ENCODE results near the gene GP1BB. TPM values are rescaled to one million over a fixed set of nuclear protein-coding genes. Genes with fewer than 3 reads are reported as not detected.

GP1BB gene
- total and polyA plus RNA-seq, 12 donors = 5.3 to 56.1 (median 9.5) TPM; not detected in 6

GRCh38 chr22:19706661-19707151, 16.6 kb upstream of the GP1BB start:
- DNase-seq (no peak), ATAC-seq (no peak)
- no peak overlapping the region for H3K4me3 ChIP-seq
- WGBS, 2 donors = 90 to 92% methylated on average over 7 of the region's 7 CpGs
- peaks cover 0 to 10% (median 5%) of the 10 kb centered on the region in 9 donors for H3K4me1 ChIP-seq
- intact Hi-C loops (cut with DNase I) = no loop called here
- TF ChIP-seq CTCF (IDR thresholded peaks at IDR 0.05) = no peak
- H3K36me3 ChIP-seq = no peaks in the 10 kb centered on the region
- H3K27me3 ChIP-seq = peaks cover 0 to 37% (median 6%) of the 10 kb centered on the region in 7 donors
- H3K27ac ChIP-seq = no peak overlapping the region
- no peaks in the 10 kb centered on the region for H3K9me3 ChIP-seq

- Histone ChIP-seq H3K4me3 (no peak overlapping the region), H3K36me3 (no peaks in the 10 kb centered on the region), H3K9me3 (no peaks in the 10 kb centered on the region), H3K27ac (no peak overlapping the region), H3K27me3 (peaks cover 0 to 37% (median 6%) of the 10 kb centered on the region in 7 donors), H3K4me1 (peaks cover 0 to 10% (median 5%) of the 10 kb centered on the region in 9 donors)
- ATAC-seq = no peak
- TF ChIP-seq CTCF (IDR thresholded peaks at IDR 0.05) = no peak
- DNase-seq = no peak
- 88 to 91% methylated on average over 24 of the region's 24 CpGs for WGBS, 2 donors
- intact Hi-C loops (cut with DNase I) = loop anchor here in 1 of 10 donors (2.0 kb wide), 1 partner anchor 17 kb away; no protein-coding TSS in a partner anchor
Observed at GRCh38 chr22:19707347-19708290, 15.7 kb upstream of the GP1BB start.

- Histone ChIP-seq H3K27ac (no peak overlapping the region), H3K27me3 (peaks cover under 1 to 37% (median 6%) of the 10 kb centered on the region in 7 donors), H3K9me3 (no peaks in the 10 kb centered on the region), H3K4me3 (no peak overlapping the region), H3K36me3 (no peaks in the 10 kb centered on the region), H3K4me1 (peaks cover under 1 to 11% (median 5%) of the 10 kb centered on the region in 9 donors)
- TF ChIP-seq CTCF (IDR thresholded peaks at IDR 0.05) = no peak
- intact Hi-C loops (cut with DNase I) = loop anchor here in 1 of 10 donors (2.0 kb wide), 1 partner anchor 18 kb away; no protein-coding TSS in a partner anchor
- DNase-seq (no peak), ATAC-seq (no peak)
- WGBS, 2 donors = 67 to 77% methylated on average over 20 of the region's 20 CpGs
Observed at GRCh38 chr22:19708321-19709011, 14.9 kb upstream of the GP1BB start.
